ENCODE measurements around the gene LPIN3. TPM values are rescaled to one million over a fixed set of nuclear protein-coding genes. Genes with fewer than 3 reads are reported as not detected.

Gene LPIN3
- total and polyA plus RNA-seq, 2 donors (not counting 3 experiments of a cell fraction or from before 2014, with no cell fraction given) = 2.1 to 3.0 TPM

DNA sequence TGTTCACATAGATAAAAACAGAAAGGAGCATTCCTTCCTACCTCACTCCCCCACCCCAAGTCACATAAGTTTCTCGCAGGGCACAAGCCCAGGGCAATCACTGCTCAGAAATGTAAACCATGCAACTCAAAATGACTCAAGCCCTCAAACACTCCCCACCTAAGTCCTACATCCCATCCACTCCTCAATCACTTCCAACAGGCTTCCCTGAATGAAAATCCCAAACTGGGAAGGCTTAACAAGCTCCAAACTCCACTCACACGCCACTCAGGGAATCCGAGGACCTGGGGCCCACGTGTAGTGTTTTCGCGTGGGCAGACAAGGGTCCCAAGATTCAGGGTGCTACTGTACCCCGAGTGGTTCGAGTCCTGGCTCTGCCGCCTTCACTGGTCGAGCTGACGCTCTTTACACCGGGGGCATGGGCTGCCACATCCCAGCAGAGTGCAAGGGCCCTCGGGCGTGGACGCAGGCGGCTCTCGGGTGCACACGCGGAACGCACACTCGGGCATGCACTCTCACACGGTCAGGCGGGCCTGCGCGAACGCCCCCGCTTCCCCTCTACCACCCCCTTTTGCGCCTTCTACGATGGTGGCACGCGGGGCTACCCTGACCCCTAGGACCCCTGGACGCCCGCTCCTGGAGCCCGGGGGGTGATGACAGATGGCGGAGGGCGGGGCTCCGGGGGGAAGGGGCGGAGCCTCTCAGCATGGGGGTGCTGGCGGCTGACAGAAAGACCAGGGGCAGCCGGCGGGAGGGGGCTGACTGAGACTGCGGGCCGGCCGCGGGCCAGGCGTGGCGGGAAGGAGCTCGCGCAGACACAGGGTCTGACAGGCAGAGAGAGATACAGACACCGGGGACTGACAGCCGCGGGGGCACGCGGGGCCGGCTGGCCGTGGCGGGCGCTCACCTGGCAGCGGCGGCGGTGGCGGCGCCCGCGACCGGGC, 23.7 kb upstream of the LPIN3 start:
- Histone ChIP-seq H3K4me1 (ENCODE audit: control insufficient read depth, extremely low read depth, insufficient read depth, low read length) (peaks cover 18% of the 10 kb centered on the region), H3K4me2 (ENCODE audit: insufficient read depth, low read length) (peak overlapping the region; percentile 90), H3K36me3 (ENCODE audit: control insufficient read depth in 2 of 2, extremely low read depth in 1 of 2, insufficient read depth in 2 of 2, low read length in 2 of 2) (no peaks in the 10 kb centered on the region), H3K27ac (ENCODE audit: insufficient read depth, low read depth, low read length) (peak overlapping the region; percentile 55), H3K79me2 (ENCODE audit: control insufficient read depth, insufficient read depth, low read length) (peaks cover 20% of the 10 kb centered on the region), H3K9me3 (replicated peaks; ENCODE audit: control insufficient read depth, insufficient read depth, low read length) (no peaks in the 10 kb centered on the region), H3K9me1 (replicated peaks; ENCODE audit: control insufficient read depth, extremely low read depth, insufficient read depth, low read length) (no peaks in the 10 kb centered on the region), H4K20me1 (replicated peaks; ENCODE audit: control insufficient read depth, extremely low read depth, insufficient read depth, low read length) (no peaks in the 10 kb centered on the region), H3K4me3 (replicated peaks in 1 of 3; ENCODE audit: insufficient read depth in 1 of 3, low read depth in 1 of 3, low read length in 3 of 3) (peak overlapping the region; percentile 76 to 87 (median 79)), H2AFZ (ENCODE audit: low read depth, low read length) (peak overlapping the region; percentile 77), H3K9ac (replicated peaks; ENCODE audit: extremely low read depth, insufficient read depth, low read length) (peak overlapping the region; percentile 62), H3K27me3 (ENCODE audit: control insufficient read depth in 2 of 2, insufficient read depth in 2 of 2, low read length in 2 of 2) (no peaks in the 10 kb centered on the region)
- CTCF ChIA-PET = interaction anchor here (0.7 to 2.6 kb wide), 8 partner anchors 13 to 144 kb away, joined by 3 to 14 read pairs (median 4); partner anchors contain the start of gene LPIN3
- FAIRE-seq = no peak
- peak; percentile 72 for DNase-seq (ENCODE audit: low read depth, low spot score)
- POLR2A ChIA-PET = no interaction called here
- dilution Hi-C loops (cut with MboI; ENCODE audit: extremely low pct_ligation_motif_present, low sequenced_read_pairs) = no loop called here
- BruUV-seq (replicated peaks) = no TSS peak
- TF ChIP-seq, protein P1, sequence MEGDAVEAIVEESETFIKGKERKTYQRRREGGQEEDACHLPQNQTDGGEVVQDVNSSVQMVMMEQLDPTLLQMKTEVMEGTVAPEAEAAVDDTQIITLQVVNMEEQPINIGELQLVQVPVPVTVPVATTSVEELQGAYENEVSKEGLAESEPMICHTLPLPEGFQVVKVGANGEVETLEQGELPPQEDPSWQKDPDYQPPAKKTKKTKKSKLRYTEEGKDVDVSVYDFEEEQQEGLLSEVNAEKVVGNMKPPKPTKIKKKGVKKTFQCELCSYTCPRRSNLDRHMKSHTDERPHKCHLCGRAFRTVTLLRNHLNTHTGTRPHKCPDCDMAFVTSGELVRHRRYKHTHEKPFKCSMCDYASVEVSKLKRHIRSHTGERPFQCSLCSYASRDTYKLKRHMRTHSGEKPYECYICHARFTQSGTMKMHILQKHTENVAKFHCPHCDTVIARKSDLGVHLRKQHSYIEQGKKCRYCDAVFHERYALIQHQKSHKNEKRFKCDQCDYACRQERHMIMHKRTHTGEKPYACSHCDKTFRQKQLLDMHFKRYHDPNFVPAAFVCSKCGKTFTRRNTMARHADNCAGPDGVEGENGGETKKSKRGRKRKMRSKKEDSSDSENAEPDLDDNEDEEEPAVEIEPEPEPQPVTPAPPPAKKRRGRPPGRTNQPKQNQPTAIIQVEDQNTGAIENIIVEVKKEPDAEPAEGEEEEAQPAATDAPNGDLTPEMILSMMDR (IDR thresholded peaks at IDR 0.05; ENCODE audit: extremely low read depth in 1 of 2, insufficient read depth in 1 of 2, low read depth in 1 of 2, low read length in 2 of 2) = no peak
- peak; percentile 59 for TF ChIP-seq POLR2AphosphoS5 (IDR thresholded peaks at IDR 0.05; ENCODE audit: insufficient read depth, low read depth, low read length)
- TF ChIP-seq, protein P2, sequence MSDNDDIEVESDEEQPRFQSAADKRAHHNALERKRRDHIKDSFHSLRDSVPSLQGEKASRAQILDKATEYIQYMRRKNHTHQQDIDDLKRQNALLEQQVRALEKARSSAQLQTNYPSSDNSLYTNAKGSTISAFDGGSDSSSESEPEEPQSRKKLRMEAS (IDR thresholded peaks at IDR 0.05; ENCODE audit: insufficient read depth, insufficient read length) = no peak
- intact Hi-C loops (cut with micrococcal nuclease) = loop anchor here (1.0 kb wide), 3 partner anchors 12 to 68 kb away; partner anchors contain the start of gene LPIN3
